T-helper 1 cell (primary cell): Measurements from ENCODE around the gene AOC3.
"Not testable (repeated sequence)": the region's sequence is repeated elsewhere in the genome, so short reads cannot be mapped to it uniquely, and the experiment has no call there.

Experiments used
- DNase-seq, 5 donors: peaks; one replicate each; pipeline ENCODE4 v3.0.0-alpha.2; 2012 to 2020

The AOC3 gene

DNA sequence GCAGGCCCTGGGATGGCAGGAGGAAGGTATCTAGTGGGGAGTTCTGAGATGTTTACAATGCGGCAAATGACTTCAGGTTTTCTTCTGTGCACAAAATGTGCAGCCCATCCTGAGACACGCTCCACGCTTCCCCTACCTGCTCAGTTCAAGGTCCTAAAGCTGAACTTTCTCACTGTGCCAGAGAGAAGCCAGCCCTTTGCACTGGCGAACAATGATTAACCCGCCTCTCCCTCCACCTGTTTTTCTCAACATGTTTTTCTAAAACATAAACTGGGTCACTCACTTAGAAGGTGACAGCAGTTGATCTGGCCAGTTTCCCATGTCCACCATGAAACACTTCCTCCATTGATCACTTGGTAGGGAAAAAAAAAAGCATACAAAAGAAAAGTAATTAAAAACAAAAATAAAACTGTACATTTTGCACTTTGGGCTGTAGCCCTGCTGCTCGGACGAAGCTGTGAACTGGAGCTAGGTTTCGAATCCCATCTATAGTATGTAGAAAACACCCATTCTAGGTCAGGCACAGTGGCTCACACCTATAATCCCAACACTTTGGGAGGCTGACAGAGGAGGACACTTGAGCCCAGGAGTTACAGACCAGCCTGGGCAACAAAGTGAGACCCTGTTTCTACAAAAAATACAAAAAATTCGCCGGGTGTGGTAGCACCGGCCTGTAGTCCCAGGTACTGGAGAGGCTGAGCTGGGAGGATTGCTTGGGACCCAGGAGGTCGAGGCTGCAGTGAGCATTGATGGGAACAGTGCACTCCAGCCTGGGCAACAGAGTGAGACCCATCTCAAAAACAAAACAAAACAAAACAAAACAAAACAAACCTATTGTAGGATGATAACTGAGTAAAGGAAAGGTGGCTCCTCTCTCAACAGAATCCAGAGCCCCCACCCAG, 43.5 kb downstream of the AOC3 start:
- no peak for DNase-seq

DNA sequence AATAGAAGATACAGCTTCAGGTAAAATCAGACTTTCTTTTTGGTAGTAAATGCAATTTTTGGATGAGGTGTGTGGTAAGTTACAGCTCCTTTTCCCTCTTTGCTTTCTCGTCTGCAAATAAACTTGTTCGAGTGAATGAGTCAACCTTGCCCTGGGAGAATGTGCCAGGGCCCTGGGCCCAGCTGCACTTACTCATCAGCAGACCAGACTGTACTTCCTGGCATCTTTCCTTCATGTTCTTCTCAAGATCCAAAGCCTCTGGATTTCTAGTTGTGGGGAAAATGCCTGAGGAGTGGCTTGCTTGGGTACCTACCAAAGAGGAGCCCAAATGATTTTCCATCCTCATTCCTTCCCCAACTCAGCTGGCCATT, 44.2 kb downstream of the AOC3 start:
- DNase-seq, result no peak

DNA sequence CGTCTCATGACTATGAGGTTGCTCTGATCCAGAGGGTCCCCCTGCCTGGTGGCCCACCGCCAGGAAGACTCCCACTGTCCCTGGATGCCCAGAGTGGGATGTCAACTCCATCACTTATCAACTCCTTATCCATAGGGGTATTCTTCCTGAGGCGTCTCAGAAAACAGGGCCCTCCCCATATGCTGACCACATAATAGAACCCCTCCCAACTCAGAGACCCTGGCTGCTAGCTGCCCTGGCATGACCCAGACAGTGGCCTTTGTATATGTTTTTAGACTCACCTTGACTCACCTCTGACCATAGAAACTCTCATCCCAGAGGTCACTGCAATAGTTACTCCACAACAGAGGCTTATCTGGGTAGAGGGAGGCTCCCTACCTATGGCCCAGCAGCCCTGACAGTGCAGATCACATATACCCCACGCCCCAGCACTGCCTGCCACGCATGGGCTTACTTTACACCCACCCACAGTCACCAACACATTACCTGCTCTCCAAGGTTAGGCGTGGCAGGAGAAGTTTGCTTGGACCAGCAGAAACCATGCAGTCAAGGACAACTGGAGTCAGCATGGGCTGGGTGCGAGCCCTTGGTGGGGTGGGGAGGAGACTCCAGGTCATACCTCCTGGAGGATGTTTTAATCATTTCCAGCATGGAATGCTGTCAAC, 47.3 kb downstream of the AOC3 start:
- DNase-seq, result no peak

DNA sequence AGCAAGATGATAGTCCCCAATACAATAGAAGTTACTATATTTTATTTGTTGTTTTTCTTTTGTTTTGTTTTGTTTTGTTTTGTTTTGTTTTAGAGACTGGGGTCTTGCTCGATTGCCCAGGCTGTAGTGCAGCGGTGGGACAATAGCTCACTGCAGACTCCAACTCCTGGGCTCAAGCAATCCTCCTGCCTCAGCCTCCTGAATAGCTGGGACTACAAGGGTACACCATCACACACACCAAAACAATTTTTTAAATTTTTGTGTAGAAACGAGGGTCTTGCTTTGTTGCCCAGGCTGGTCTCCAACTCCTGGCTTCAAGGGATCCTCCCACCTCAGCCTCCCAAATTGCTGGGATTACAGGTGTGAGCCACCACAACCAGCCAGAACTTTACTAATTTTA, 49.0 kb downstream of the AOC3 start:
- not testable (repeated sequence) for DNase-seq

DNA sequence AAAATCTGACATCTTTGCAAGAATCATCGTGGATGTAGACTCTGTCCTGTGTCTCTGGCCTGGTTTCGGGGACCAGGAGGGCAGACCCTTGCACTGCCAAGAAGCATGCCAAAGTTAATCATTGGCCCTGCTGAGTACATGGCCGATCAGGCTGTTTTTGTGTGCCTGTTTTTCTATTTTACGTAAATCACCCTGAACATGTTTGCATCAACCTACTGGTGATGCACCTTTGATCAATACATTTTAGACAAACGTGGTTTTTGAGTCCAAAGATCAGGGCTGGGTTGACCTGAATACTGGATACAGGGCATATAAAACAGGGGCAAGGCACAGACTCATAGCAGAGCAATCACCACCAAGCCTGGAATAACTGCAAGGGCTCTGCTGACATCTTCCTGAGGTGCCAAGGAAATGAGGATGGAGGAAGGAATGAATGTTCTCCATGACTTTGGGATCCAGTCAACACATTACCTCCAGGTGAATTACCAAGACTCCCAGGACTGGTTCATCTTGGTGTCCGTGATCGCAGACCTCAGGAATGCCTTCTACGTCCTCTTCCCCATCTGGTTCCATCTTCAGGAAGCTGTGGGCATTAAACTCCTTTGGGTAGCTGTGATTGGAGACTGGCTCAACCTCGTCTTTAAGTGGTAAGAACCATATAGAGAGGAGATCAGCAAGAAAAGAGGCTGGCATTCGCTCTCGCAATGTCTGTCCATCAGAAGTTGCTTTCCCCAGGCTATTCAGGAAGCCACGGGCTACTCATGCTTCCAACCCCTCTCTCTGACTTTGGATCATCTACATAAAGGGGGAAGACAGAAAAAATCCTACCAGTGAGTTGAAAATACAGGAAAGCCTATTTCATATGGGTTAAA, 49.7 kb downstream of the AOC3 start, which contains the start of gene G6PC1:
TSS of gene G6PC1 (plus strand) at position 340 of the 872 bp plus-strand sequence. CDS start at position 418, 78 bp downstream.
- no peak for DNase-seq

DNA sequence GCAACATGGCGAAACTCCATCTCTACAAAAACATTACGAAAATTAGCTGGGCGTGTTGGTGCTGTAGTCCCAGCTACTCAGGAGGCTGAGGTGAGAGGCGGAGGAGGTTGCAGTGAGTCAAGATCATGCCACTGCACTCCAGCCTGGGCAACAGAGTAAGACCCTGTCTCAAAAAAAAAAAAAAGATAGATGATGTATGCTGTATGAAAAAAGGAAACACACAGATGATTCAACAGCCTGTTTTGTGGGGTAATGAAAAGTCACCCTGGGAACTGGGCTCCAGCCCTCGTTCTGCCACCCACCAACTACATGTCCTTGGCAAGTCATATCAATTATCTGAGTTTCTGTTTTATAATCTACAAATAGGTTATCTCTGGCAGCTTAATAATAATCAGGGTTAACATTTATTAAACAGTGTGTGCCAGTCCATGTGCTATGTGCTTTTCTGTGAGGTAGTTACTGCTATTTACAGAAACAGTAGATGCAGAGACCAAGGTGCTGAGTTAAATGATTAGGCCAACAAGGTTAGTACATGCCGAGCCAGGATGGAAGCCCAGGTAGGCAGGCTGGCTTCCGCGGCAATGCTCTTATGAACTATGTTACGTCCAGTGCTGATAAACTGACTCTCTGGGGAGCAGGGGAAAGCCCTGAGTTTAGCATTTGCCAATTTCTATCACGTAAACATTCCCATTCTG, 50.7 kb downstream of the AOC3 start:
- no peak for DNase-seq

DNA sequence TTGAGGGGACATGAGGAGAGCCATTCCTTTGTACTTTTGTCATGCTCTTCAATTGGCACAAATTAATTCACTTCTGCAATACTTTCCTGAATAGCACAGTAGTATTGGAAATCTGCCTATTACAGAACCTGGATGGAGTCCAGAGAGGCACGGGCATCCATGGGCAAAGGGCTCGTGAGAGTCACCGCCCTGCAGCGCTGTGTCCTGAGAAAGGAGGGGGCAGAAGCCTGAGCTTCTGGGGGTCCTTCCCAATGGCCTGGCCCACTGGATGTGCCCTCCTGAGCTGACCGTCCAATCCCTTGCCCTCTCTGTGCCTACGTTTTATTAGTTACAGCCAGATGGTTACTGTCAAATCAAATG, 53.1 kb downstream of the AOC3 start:
- DNase-seq, result no peak

DNA sequence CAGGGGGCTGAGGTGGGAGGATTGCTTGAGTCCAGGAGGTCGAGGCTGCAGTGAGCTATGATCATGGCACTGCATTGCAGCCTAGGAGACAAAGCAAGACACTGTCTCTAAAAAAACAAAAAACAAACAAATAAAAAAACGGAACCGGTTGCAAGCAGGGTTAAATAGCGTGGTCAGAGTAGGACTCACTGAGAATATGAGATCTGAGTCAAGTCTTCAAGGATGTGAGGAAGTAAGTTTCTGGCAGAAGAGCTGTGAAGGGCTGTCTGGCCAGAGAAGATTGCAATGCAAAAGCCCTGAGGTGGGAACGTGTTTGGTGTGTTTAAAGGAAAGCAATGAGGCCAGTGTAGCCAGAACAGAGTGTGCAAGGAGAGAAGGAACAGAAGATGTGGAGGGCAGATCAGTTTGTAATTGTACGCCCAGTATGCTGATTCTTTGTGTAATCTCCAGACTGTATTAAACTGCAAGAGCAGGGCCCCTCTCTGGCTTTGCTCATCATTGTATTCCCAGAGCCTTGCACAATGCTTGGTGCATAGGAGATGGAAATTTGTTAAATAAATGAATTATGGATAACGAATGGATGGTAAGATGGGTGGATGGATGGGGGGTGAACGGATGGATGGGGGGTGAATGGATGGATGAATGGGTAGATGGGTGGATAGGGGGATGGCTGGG, 55.9 kb downstream of the AOC3 start:
- no peak for DNase-seq
